Measurements from ENCODE around the gene DNAJB9. TPM values are rescaled to one million over a fixed set of nuclear protein-coding genes. Genes with fewer than 3 reads are reported as not detected.

The DNAJB9 gene
- total and polyA plus RNA-seq, 10 of the 15 experiments (the other 5 are each of a cell fraction or from before 2014, with no cell fraction given), result 4.5 to 20.9 (median 8.8) TPM

GRCh38 chr7:108533712-108534111 lies 36.0 kb upstream of the DNAJB9 start:
- Histone ChIP-seq H2AFZ (ENCODE audit: control insufficient read depth, low read depth, low read length) (no peak overlapping the region), H3K27ac (ENCODE audit: control insufficient read depth, insufficient read depth) (no peak overlapping the region), H3K9me3 (replicated peaks; ENCODE audit: control insufficient read depth, insufficient read depth, low read length) (no peaks in the 10 kb centered on the region), H3K27me3 (replicated peaks in 1 of 2; ENCODE audit: control insufficient read depth in 2 of 2, insufficient read depth in 2 of 2, low read length in 1 of 2) (no peaks in the 10 kb centered on the region), H3K36me3 (ENCODE audit: control insufficient read depth in 2 of 2, insufficient read depth in 2 of 2, low read length in 1 of 2) (no peaks in the 10 kb centered on the region), H3K4me3 (no peak overlapping the region), H3K79me2 (ENCODE audit: control insufficient read depth, insufficient read depth, low read length) (no peaks in the 10 kb centered on the region), H3K4me2 (ENCODE audit: control insufficient read depth, insufficient read depth) (no peak overlapping the region), H3K4me1 (ENCODE audit: control insufficient read depth, insufficient read depth, low read length) (no peaks in the 10 kb centered on the region), H3K9ac (ENCODE audit: control insufficient read depth, insufficient read depth, low read length) (no peak overlapping the region), H4K20me1 (ENCODE audit: control insufficient read depth, insufficient read depth) (no peaks in the 10 kb centered on the region)
- no peak for ATAC-seq
- no peak for FAIRE-seq
- 100% methylated on average over 3 of the region's 3 CpGs for WGBS (ENCODE audit: insufficient coverage, insufficient replicate concordance, low lambda C conversion rate, missing lambda C conversion rate)
- intact Hi-C loops (cut with micrococcal nuclease; ENCODE audit: unreplicated experiment) (no loop called here), in situ Hi-C loops (cut with MboI) (no loop called here)
- RAD21 ChIA-PET (ENCODE audit: unreplicated experiment), result no interaction called here
- DNase-seq (ENCODE audit: low read depth, low spot score), result no peak
- POLR2A ChIA-PET, result interaction anchor here (0.6 kb wide), 1 partner anchor 15 kb away, joined by 5 read pairs; no protein-coding TSS in a partner anchor
- SMC1A ChIA-PET (ENCODE audit: uncharacterized antibody, unreplicated experiment), result interaction anchor here (1.7 to 1.8 kb wide), 2 partner anchors 18 to 20 kb away, joined by 4 to 5 read pairs; no protein-coding TSS in a partner anchor
- TF ChIP-seq YY1 (IDR thresholded peaks at IDR 0.05; ENCODE audit: low read depth, low read length) (no peak), CEBPZ (IDR thresholded peaks at IDR 0.05; ENCODE audit: low read depth, low read length) (no peak), NR2F1 (conservative IDR thresholded peaks at IDR 0.05) (no peak), ETV6 (conservative IDR thresholded peaks at IDR 0.05 in 1 of 2, IDR thresholded peaks at IDR 0.05 in 1 of 2; ENCODE audit: borderline replicate concordance in 1 of 2, low read depth in 1 of 2) (no peak), ASH2L (IDR thresholded peaks at IDR 0.05; ENCODE audit: borderline replicate concordance, low read depth) (no peak), BRCA1 (IDR thresholded peaks at IDR 0.05; ENCODE audit: low read depth, low read length) (no peak)
- CTCF ChIA-PET, result no interaction called here
- no TSS peak for BruUV-seq (replicated peaks)
